Ovary (tissue), 3 donors: ENCODE measurements around the gene SPACA7.

ENCODE experiments used
- EP300 ChIP-seq: sonication (generic); formaldehyde crosslinking; IDR thresholded peaks from one replicate; pipeline ENCODE4 v1.6.1; 2017; ENCODE audit warnings: antibody characterized with exemption
- POLR2A ChIP-seq: fragments of 450-650 bp; IDR thresholded peaks from one replicate; pipeline ENCODE4 v1.6.1; 2017; ENCODE audit warnings: antibody characterized with exemption, mild to moderate bottlenecking, moderate library complexity
- TF ChIP-seq, protein P1 (sequence below), 3 donors: fragments of 450-650 bp in 2 of 3; fragments of 200-600 bp in 1 of 3; IDR thresholded peaks; one replicate each; pipeline versions ENCODE4 v1.5.1 to v1.8.0; 2016 to 2022; ENCODE audit warnings: antibody characterized with exemption in 3 of 3, mild to moderate bottlenecking in 1 of 3
- donor health status: DM: no; HTN: no; CAD: no.

DNA sequence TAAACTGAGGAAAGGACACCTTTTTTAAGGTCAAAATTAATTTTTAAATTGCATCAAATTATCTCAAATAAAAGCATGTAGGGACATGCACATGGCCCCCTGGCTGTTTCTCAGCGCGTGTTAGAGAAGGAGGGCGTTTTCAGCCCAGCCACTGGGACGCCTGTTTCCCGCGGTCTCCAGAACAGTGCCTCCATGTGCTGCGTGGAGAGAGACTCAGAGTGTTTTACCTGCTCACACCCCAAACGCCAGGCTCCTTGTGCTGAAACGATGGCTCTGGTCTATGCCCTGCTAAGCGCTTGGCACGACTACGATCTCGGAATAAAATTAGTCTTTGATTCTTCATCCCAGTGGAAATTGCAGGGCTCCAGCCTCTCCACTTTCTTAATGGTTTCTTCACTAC, 20.0 kb upstream of the SPACA7 start:
- TF ChIP-seq EP300: no peak
- TF ChIP-seq, protein P1, sequence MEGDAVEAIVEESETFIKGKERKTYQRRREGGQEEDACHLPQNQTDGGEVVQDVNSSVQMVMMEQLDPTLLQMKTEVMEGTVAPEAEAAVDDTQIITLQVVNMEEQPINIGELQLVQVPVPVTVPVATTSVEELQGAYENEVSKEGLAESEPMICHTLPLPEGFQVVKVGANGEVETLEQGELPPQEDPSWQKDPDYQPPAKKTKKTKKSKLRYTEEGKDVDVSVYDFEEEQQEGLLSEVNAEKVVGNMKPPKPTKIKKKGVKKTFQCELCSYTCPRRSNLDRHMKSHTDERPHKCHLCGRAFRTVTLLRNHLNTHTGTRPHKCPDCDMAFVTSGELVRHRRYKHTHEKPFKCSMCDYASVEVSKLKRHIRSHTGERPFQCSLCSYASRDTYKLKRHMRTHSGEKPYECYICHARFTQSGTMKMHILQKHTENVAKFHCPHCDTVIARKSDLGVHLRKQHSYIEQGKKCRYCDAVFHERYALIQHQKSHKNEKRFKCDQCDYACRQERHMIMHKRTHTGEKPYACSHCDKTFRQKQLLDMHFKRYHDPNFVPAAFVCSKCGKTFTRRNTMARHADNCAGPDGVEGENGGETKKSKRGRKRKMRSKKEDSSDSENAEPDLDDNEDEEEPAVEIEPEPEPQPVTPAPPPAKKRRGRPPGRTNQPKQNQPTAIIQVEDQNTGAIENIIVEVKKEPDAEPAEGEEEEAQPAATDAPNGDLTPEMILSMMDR (IDR thresholded peaks at IDR 0.05): no peak
- no peak for TF ChIP-seq POLR2A
